ENCODE data around the gene GAGE13.
"Not testable (repeated sequence)": the region's sequence is repeated elsewhere in the genome, so short reads cannot be mapped to it uniquely, and the experiment has no call there.

GRCh38 chrX:49331841-49332240, 459 bp downstream of the GAGE13 start:
- not testable (repeated sequence) for TF ChIP-seq CTCF (IDR thresholded peaks at IDR 0.05); EZH2phosphoT487 (IDR thresholded peaks at IDR 0.05; ENCODE audit: borderline replicate concordance, low read depth); TAF1 (IDR thresholded peaks at IDR 0.05; ENCODE audit: borderline replicate concordance, low read depth, low read length); USF1 (IDR thresholded peaks at IDR 0.05; ENCODE audit: borderline replicate concordance, low read depth); NFIC (IDR thresholded peaks at IDR 0.05; ENCODE audit: borderline replicate concordance); SIN3A (IDR thresholded peaks at IDR 0.05; ENCODE audit: borderline replicate concordance, low read depth, low read length); TCF12 (IDR thresholded peaks at IDR 0.05); EP300 (IDR thresholded peaks at IDR 0.05; ENCODE audit: borderline replicate concordance in 1 of 2, low read depth in 1 of 2, low read length in 1 of 2); CHD2 (IDR thresholded peaks at IDR 0.05; ENCODE audit: low read length, partially characterized antibody)

Measured in SK-N-SH (cell line).